Sciatic nerve (tissue), 2 donors: ENCODE data around the gene CSNK2B. TPM values are rescaled to one million over a fixed set of nuclear protein-coding genes. Genes with fewer than 3 reads are reported as not detected.
A peak's percentile ranks its signal among the peaks of the same experiment; 100 is the strongest.

Experiments used
- ATAC-seq: fragments of 200-7000 bp; cut with Tn5 transposase; one replicate; pipeline ENCODE4 v1.9.1; 2020; ENCODE audit warnings: mild to moderate bottlenecking, moderate library complexity
- DNase-seq: peaks from one replicate; pipeline ENCODE4 v3.0.0-alpha.2; 2020; ENCODE audit warnings: low spot score
- intact Hi-C: fragments of 100-400 bp; cut with DNase I; formaldehyde crosslinking; loops from one replicate; pipeline ENCODE4 v1.14.2; 2022
- total RNA-seq: library from RNA; stranded (reverse); fragmentation: NEBNext Ultra II Directional; extraction: Animal tissue kit (Norgen Biotek cat#: 25700); gene quantifications from one replicate; pipeline ENCODE4 v1.2.1, GENCODE V29; 2021
- donor health status: DM: no; HTN: no; CAD: no.
- donor health status: DM: no; HTN: no; CAD: no.

The CSNK2B gene
- total RNA-seq, 1 donor from 2014 or later, result 116 TPM

- DNase-seq (no peak), ATAC-seq (no peak)
- intact Hi-C loops, result no loop called here
Measured at GRCh38 chr6:31634969-31635575, 30.8 kb upstream of the CSNK2B start.

- DNase-seq (no peak), ATAC-seq (no peak)
- intact Hi-C loops, result no loop called here
Measured at GRCh38 chr6:31636698-31637596, 28.9 kb upstream of the CSNK2B start.

- DNase-seq (no peak), ATAC-seq (no peak)
- intact Hi-C loops, result no loop called here
Measured at GRCh38 chr6:31639043-31639442, 26.8 kb upstream of the CSNK2B start.

GRCh38 chr6:31639449-31639861 lies 26.4 kb upstream of the CSNK2B start:
- ATAC-seq (no peak), DNase-seq (no peak)
- intact Hi-C loops, result no loop called here

GRCh38 chr6:31640612-31641011 lies 25.3 kb upstream of the CSNK2B start:
- ATAC-seq, result no peak
- DNase-seq, result no peak
- intact Hi-C loops, result no loop called here

- DNase-seq (no peak), ATAC-seq (no peak)
- intact Hi-C loops, result no loop called here
Measured at GRCh38 chr6:31641370-31641769, 24.5 kb upstream of the CSNK2B start.

- ATAC-seq (no peak), DNase-seq (no peak)
- intact Hi-C loops, result no loop called here
Measured at GRCh38 chr6:31642798-31643570, 22.9 kb upstream of the CSNK2B start.

- intact Hi-C loops, result no loop called here
- no peak for DNase-seq
- peak; percentile 5 for ATAC-seq
Measured at GRCh38 chr6:31643818-31644454, 21.9 kb upstream of the CSNK2B start.

- ATAC-seq (no peak), DNase-seq (no peak)
- intact Hi-C loops, result no loop called here
Measured at GRCh38 chr6:31645325-31645724, 20.6 kb upstream of the CSNK2B start.

- intact Hi-C loops, result no loop called here
Measured at GRCh38 chr6:31651602-31652191, 14.2 kb upstream of the CSNK2B start.

GRCh38 chr6:31652925-31653724 lies 12.8 kb upstream of the CSNK2B start:
- peak; percentile 86 for ATAC-seq
- intact Hi-C loops, result no loop called here
- DNase-seq, result peak; percentile 91

More at GRCh38 chr6:31651602-31652191, 14.2 kb upstream of the CSNK2B start:
- ATAC-seq, result peak; percentile 80
- DNase-seq, result no peak

GRCh38 chr6:31654574-31655348 lies 11.1 kb upstream of the CSNK2B start:
- ATAC-seq, result no peak
- intact Hi-C loops, result no loop called here
- no peak for DNase-seq

GRCh38 chr6:31655349-31656237 lies 10.3 kb upstream of the CSNK2B start, which contains the start of gene APOM:
APOM (plus strand) TSS chr6:31655894; CDS start chr6:31655967, 73 bp downstream.
- intact Hi-C loops, result no loop called here
- DNase-seq, result no peak
- ATAC-seq, result no peak

- no peak for DNase-seq
- intact Hi-C loops, result no loop called here
- no peak for ATAC-seq
Measured at GRCh38 chr6:31657406-31658157, 8.3 kb upstream of the CSNK2B start.

GRCh38 chr6:31658158-31658688 lies 7.7 kb upstream of the CSNK2B start:
- ATAC-seq (no peak), DNase-seq (no peak)
- intact Hi-C loops, result no loop called here
